Activated naive CD4-positive, alpha-beta T cell treated with anti-CD3 and anti-CD28 coated beads, Interleukin-2, amount 50 U/mL, for 24 hours (primary cell): ENCODE measurements around the gene RNF187.
A peak's percentile ranks its signal among the peaks of the same experiment; 100 is the strongest.
"Not testable (repeated sequence)": the region's sequence is repeated elsewhere in the genome, so short reads cannot be mapped to it uniquely, and the experiment has no call there.

ENCODE experiments used
- H3K27ac Mint-ChIP-seq: one replicate; pipeline ENCODE4 v1.8.0; 2021; ENCODE audit warnings: mild to moderate bottlenecking, mixed read lengths
- H3K27me3 Mint-ChIP-seq: one replicate; pipeline ENCODE4 v1.8.0; 2021; ENCODE audit warnings: mixed read lengths
- H3K36me3 Mint-ChIP-seq: one replicate; pipeline ENCODE4 v1.8.0; 2021; ENCODE audit warnings: mixed read lengths
- H3K4me1 Mint-ChIP-seq: one replicate; pipeline ENCODE4 v1.8.0; 2021; ENCODE audit warnings: mixed read lengths
- H3K4me3 Mint-ChIP-seq: one replicate; pipeline ENCODE4 v1.8.0; 2021; ENCODE audit warnings: mild to moderate bottlenecking, mixed read lengths
- H3K9me3 Mint-ChIP-seq: one replicate; pipeline ENCODE4 v1.8.0; 2021; ENCODE audit warnings: mixed read lengths

The RNF187 gene

DNA sequence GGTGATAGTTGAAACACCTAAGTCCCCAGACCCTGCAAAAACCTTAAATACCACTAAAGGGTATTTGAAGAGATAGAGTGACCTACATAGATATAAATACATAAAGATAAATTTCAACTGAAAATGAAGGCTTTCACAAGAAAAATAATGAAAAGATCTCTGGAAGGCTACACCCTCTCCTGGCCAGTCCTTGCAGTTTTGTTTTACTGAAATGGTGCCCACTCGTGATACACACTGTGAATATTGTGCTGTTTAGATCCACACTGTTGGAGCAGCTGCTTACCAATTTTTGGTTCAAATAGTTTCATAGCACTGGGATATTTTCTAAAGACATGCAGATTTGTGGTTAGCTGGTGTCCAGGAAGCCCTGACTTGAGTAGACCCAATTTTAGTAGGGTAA, 31.5 kb upstream of the RNF187 start:
- H3K4me1 Mint-ChIP-seq = peaks cover 36% of the 10 kb centered on the region
- H3K4me3 Mint-ChIP-seq = peak overlapping the region; percentile 54
- H3K9me3 Mint-ChIP-seq = no peaks in the 10 kb centered on the region
- peaks cover 1% of the 10 kb centered on the region for H3K36me3 Mint-ChIP-seq
- H3K27me3 Mint-ChIP-seq = peaks cover 1% of the 10 kb centered on the region
- H3K27ac Mint-ChIP-seq = no peak overlapping the region

DNA sequence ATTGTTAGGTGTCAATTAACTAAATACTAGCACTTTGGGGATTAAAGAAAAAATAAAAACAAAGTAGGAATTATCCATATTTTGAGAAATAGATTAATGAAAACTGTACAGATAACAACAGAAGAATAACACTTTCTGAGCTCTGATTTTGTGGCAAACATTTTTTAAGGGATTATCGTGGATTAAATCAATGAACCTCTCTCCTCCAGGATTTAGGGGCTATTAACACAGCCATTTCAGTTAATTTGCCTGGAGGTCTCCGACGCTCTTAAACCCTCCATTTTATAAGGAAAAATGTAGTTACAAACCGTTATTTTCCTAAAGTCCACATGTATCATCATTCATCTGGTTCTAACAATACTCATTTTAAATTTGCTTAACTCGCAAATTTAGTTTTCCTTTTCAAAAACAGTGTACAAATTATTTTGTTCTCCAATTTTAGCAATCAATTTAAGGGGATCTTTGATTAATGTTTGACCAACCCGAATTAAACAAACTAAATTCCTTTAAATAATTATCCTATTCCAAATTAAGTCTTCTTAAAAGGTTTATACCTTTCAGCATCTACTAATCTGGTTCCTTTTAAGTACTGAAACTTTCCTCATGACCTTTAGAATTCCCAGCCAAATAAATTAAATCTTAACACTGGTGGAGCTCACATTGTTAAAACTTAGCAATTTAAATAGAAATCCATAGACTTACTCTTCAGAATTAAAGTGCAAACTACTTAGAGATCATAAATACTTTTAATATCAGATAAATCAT, 30.7 kb upstream of the RNF187 start:
- peaks cover 4% of the 10 kb centered on the region for H3K27me3 Mint-ChIP-seq
- H3K27ac Mint-ChIP-seq = no peak overlapping the region
- H3K36me3 Mint-ChIP-seq = peaks cover 1% of the 10 kb centered on the region
- H3K4me3 Mint-ChIP-seq = peak overlapping the region; percentile 94
- H3K4me1 Mint-ChIP-seq = peaks cover 39% of the 10 kb centered on the region
- H3K9me3 Mint-ChIP-seq = no peaks in the 10 kb centered on the region

DNA sequence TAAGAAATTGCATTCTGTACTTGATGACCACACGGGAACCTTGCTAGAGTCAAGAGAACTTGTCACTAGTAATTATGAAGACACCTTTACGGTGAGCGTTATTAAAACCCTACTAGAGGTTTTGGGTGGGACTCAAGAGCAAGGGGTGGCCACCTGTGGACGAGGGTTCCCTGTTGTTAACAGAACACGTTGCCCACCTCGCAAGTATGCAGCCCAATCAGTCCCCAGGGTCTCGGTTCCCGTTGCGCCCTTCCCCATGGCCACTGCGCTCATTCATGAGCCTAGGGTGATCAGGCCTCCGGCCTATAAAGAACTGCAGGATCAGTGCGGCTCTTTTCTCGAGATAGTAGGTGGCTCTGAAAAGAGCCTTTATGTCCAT, 30.2 kb upstream of the RNF187 start:
- H3K4me1 Mint-ChIP-seq = peaks cover 39% of the 10 kb centered on the region

GRCh38 chr1:228457396-228458176, 29.6 kb upstream of the RNF187 start:
- H3K4me3 Mint-ChIP-seq = peak overlapping the region; percentile 94
- H3K27ac Mint-ChIP-seq = peak overlapping the region; percentile 93
- H3K9me3 Mint-ChIP-seq = no peaks in the 10 kb centered on the region
- peaks cover 42% of the 10 kb centered on the region for H3K4me1 Mint-ChIP-seq
- no peaks in the 10 kb centered on the region for H3K36me3 Mint-ChIP-seq
- peaks cover 4% of the 10 kb centered on the region for H3K27me3 Mint-ChIP-seq

More for the DNA sequence above, 30.2 kb upstream of the RNF187 start:
- H3K9me3 Mint-ChIP-seq = no peaks in the 10 kb centered on the region
- H3K27ac Mint-ChIP-seq = peak overlapping the region; percentile 93
- peak overlapping the region; percentile 94 for H3K4me3 Mint-ChIP-seq
- no peaks in the 10 kb centered on the region for H3K36me3 Mint-ChIP-seq
- peaks cover 4% of the 10 kb centered on the region for H3K27me3 Mint-ChIP-seq

- H3K36me3 Mint-ChIP-seq = no peaks in the 10 kb centered on the region
- H3K27ac Mint-ChIP-seq = no peak overlapping the region
- H3K4me3 Mint-ChIP-seq = peak overlapping the region; percentile 94
- peaks cover 5% of the 10 kb centered on the region for H3K27me3 Mint-ChIP-seq
- no peaks in the 10 kb centered on the region for H3K9me3 Mint-ChIP-seq
- H3K4me1 Mint-ChIP-seq = peaks cover 60% of the 10 kb centered on the region
These were observed 27.8 kb upstream of the RNF187 start for GRCh38 chr1:228459091-228459993.

DNA sequence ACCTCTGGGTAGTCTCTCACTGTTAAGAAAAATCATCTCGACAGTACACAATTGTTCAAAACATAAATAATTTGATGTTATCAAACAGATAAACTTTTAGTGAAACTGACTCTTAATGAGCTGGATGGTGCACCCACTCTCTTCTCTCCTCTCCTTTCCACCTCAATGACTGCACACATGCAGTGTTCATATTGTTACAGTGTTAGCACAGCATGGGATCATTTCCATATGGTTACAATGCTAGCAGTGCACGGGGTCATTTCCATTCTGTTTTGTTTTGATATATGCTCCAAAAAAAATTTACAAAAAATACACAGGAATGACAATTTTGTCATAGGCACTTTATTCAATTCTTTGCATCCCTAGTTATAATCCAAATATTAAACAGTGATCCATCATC, 26.4 kb upstream of the RNF187 start:
- peak overlapping the region; percentile 31 for H3K4me3 Mint-ChIP-seq
- no peak overlapping the region for H3K27ac Mint-ChIP-seq
- no peaks in the 10 kb centered on the region for H3K9me3 Mint-ChIP-seq
- no peaks in the 10 kb centered on the region for H3K36me3 Mint-ChIP-seq
- H3K4me1 Mint-ChIP-seq = peaks cover 71% of the 10 kb centered on the region
- peaks cover 5% of the 10 kb centered on the region for H3K27me3 Mint-ChIP-seq

- Mint-ChIP-seq H3K27me3 (peaks cover 7% of the 10 kb centered on the region), H3K36me3 (no peaks in the 10 kb centered on the region), H3K4me3 (peak overlapping the region; percentile 91), H3K4me1 (peaks cover 56% of the 10 kb centered on the region), H3K27ac (no peak overlapping the region), H3K9me3 (no peaks in the 10 kb centered on the region)
These were observed 24.6 kb upstream of the RNF187 start for GRCh38 chr1:228462560-228462959.

- H3K27ac Mint-ChIP-seq = peak overlapping the region; percentile 41
- H3K4me3 Mint-ChIP-seq = peak overlapping the region; percentile 91
- no peaks in the 10 kb centered on the region for H3K36me3 Mint-ChIP-seq
- H3K27me3 Mint-ChIP-seq = peaks cover 12% of the 10 kb centered on the region
- H3K4me1 Mint-ChIP-seq = peaks cover 53% of the 10 kb centered on the region
- H3K9me3 Mint-ChIP-seq = no peaks in the 10 kb centered on the region
These were observed 24.1 kb upstream of the RNF187 start for GRCh38 chr1:228463009-228463558.

DNA sequence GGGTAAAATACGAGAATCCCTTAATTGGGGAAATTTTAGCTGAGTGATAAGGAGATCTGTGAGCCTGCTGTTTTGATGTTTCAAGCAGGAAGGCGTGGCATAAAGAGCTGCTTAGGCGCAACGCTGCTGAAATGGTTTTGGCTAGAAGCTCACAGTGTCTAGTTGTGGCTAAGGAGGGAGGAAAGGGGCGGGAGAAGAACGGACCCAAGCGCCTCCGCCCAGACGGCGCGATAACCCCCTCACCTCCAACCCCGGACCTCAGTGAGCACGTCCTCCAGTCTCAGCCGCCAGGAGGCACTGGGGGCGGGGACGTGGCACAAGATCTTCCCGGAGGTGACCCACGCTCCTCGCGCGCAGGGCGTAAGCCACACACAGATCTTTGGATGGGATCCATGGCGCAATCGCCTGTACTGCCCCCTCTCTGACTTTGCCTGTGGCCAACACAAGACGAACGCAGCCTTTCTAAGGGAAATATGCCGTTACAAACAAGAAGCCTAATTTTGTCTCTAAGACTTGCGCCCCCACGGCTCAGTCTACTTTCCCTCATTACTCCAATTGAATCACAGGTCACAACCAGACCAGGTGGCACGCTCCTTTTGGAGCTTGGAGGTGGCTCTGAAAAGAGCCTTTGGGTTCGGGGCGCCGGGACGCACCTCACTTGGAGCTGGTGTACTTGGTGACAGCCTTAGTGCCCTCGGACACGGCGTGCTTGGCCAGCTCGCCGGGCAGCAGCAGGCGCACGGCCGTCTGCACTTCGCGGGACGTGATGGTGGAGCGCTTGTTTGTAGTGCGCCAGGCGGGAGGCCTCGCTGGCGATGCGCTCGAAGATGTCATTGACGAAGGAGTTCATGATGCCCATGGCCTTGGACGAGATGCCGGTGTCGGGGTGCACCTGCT, 23.4 kb upstream of the RNF187 start:
- no peaks in the 10 kb centered on the region for H3K9me3 Mint-ChIP-seq
- H3K4me1 Mint-ChIP-seq = peaks cover 48% of the 10 kb centered on the region
- peaks cover 15% of the 10 kb centered on the region for H3K27me3 Mint-ChIP-seq
- H3K36me3 Mint-ChIP-seq = no peaks in the 10 kb centered on the region
- H3K27ac Mint-ChIP-seq = peak overlapping the region; percentile 75
- H3K4me3 Mint-ChIP-seq = peak overlapping the region; percentile 91

- H3K9me3 Mint-ChIP-seq = no peaks in the 10 kb centered on the region
- H3K27ac Mint-ChIP-seq = peak overlapping the region; percentile 75
- no peaks in the 10 kb centered on the region for H3K36me3 Mint-ChIP-seq
- H3K4me1 Mint-ChIP-seq = peaks cover 41% of the 10 kb centered on the region
- peak overlapping the region; percentile 91 for H3K4me3 Mint-ChIP-seq
- peaks cover 21% of the 10 kb centered on the region for H3K27me3 Mint-ChIP-seq
These were observed 22.6 kb upstream of the RNF187 start for GRCh38 chr1:228464487-228464983.

- H3K9me3 Mint-ChIP-seq = no peaks in the 10 kb centered on the region
- no peaks in the 10 kb centered on the region for H3K36me3 Mint-ChIP-seq
- peaks cover 22% of the 10 kb centered on the region for H3K27me3 Mint-ChIP-seq
These were observed 22.0 kb upstream of the RNF187 start for GRCh38 chr1:228465141-228465540.

DNA sequence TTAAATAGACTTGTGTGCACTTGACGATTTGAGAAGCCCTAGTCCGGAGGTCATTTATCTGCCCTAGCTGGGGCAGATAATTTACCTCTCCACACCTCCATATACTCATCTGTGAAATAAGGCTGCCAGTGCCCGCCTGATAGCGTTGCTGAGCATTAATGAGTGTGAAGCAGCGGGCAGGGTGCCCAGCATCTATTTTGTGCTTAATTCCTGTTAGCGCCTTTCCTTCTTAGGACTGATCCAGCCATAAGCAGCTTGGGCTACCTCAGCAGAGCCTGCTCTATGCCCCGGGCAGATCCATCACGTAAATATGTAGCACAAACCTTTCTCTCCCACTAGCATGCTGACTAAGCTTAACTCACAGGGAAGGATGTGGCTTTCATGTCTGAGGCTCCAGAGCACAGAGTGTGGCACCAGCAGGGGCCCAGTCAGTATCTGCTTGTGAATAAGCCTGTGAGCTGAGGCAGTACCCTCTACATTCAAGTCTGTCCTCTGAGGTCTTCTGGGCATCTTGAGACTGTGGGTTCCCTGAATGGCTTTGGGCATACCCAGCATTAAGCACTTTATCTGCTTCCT, 21.5 kb upstream of the RNF187 start:
- Mint-ChIP-seq H3K4me3 (peak overlapping the region; percentile 91), H3K27ac (no peak overlapping the region)

More at GRCh38 chr1:228465141-228465540, 22.0 kb upstream of the RNF187 start:
- no peak overlapping the region for H3K27ac Mint-ChIP-seq
- peak overlapping the region; percentile 91 for H3K4me3 Mint-ChIP-seq
- H3K4me1 Mint-ChIP-seq = peaks cover 41% of the 10 kb centered on the region

GRCh38 chr1:228468188-228468587, 19.0 kb upstream of the RNF187 start:
- not testable (repeated sequence) for H3K36me3 Mint-ChIP-seq, H3K27ac Mint-ChIP-seq, H3K4me3 Mint-ChIP-seq, H3K9me3 Mint-ChIP-seq
- H3K4me1 Mint-ChIP-seq = peaks cover 30% of the 10 kb centered on the region
- H3K27me3 Mint-ChIP-seq = peaks cover 28% of the 10 kb centered on the region

More for the DNA sequence above, 21.5 kb upstream of the RNF187 start:
- H3K27me3 Mint-ChIP-seq = peaks cover 23% of the 10 kb centered on the region
- H3K9me3 Mint-ChIP-seq = no peaks in the 10 kb centered on the region
- H3K4me1 Mint-ChIP-seq = peaks cover 40% of the 10 kb centered on the region
- H3K36me3 Mint-ChIP-seq = no peaks in the 10 kb centered on the region
